Stimulated activated naive CD4-positive, alpha-beta T cell treated with Interleukin-2 at 50 U/mL for 16 hours (primary cell): Measurements from ENCODE around the gene AGPAT3.

Experiments used
- DNase-seq: peaks from one replicate; lab custom pipeline; 2025; lab: John Stamatoyannopoulos, UW

AGPAT3 gene

GRCh38 chr21:44024257-44024656 is 159.2 kb downstream of the AGPAT3 start:
- no peak for DNase-seq

GRCh38 chr21:44024887-44025353 is 159.9 kb downstream of the AGPAT3 start:
- no peak for DNase-seq

- no peak for DNase-seq
Measured at GRCh38 chr21:44027607-44028286, 162.7 kb downstream of the AGPAT3 start.

- no peak for DNase-seq
Measured at GRCh38 chr21:44028287-44028659, 163.2 kb downstream of the AGPAT3 start.

GRCh38 chr21:44029460-44030087 is 164.6 kb downstream of the AGPAT3 start:
- no peak for DNase-seq

- DNase-seq: no peak
Measured at GRCh38 chr21:44035244-44035643, 170.2 kb downstream of the AGPAT3 start.
